Mucosa of descending colon (tissue), 3 donors: Measurements from ENCODE around the gene NTM. TPM values are rescaled to one million over a fixed set of nuclear protein-coding genes. Genes with fewer than 3 reads are reported as not detected.

Experiments used
- ATAC-seq: fragments of 200-7000 bp; cut with Tn5 transposase; one replicate; pipeline ENCODE4 v1.9.1; 2020; ENCODE audit warnings: mild to moderate bottlenecking, moderate library complexity
- DNase-seq, 3 donors: peaks; one replicate each; pipeline ENCODE4 v3.0.0-alpha.2; 2020
- H3K36me3 ChIP-seq: fragments of 200-600 bp; one replicate; pipeline ENCODE4 v1.8.0; 2021; ENCODE audit warnings: low read depth, mild to moderate bottlenecking
- H3K4me1 ChIP-seq: fragments of 200-600 bp; one replicate; pipeline ENCODE4 v1.8.0; 2021; ENCODE audit warnings: low read depth, mild to moderate bottlenecking
- H3K4me3 ChIP-seq: fragments of 200-600 bp; one replicate; pipeline ENCODE4 v1.8.0; 2021; ENCODE audit warnings: mild to moderate bottlenecking
- H3K9me3 ChIP-seq: fragments of 200-600 bp; one replicate; pipeline ENCODE4 v1.8.0; 2021; ENCODE audit warnings: mild to moderate bottlenecking
- intact Hi-C, 2 donors: fragments of 100-400 bp; cut with DNase I in 1 of 2; cut with micrococcal nuclease in 1 of 2; formaldehyde crosslinking; loops; one replicate each; pipeline versions ENCODE4 v1.11.0 to v1.11.1; 2022; cut with DNase I, micrococcal nuclease
- total RNA-seq, 3 donors: library from RNA; stranded (reverse); fragmentation: NEBNext Ultra II Directional in 2 of 3; extraction: Animal tissue kit (Norgen Biotek cat#: 25700) in 2 of 3; gene quantifications; one replicate each; pipeline versions ENCODE4 v1.2.1 to v1.2.4, GENCODE V29; 2021 to 2023
- TF ChIP-seq, protein P1 (sequence below): fragments of 200-600 bp; IDR thresholded peaks from one replicate; pipeline ENCODE4 v1.8.0; 2022; ENCODE audit warnings: antibody characterized with exemption, mild to moderate bottlenecking
- donor health status: DM: no; HTN: no; CAD: no; lungs with moderate emphysema.
- donor health status: DM: no; HTN: no; CAD: no.
- donor health status: DM: no; HTN: yes; CAD: no.

Gene NTM
- total RNA-seq, 3 donors from 2014 or later: 0.64 to 7.7 (median 1.2) TPM

- TF ChIP-seq, protein P1, sequence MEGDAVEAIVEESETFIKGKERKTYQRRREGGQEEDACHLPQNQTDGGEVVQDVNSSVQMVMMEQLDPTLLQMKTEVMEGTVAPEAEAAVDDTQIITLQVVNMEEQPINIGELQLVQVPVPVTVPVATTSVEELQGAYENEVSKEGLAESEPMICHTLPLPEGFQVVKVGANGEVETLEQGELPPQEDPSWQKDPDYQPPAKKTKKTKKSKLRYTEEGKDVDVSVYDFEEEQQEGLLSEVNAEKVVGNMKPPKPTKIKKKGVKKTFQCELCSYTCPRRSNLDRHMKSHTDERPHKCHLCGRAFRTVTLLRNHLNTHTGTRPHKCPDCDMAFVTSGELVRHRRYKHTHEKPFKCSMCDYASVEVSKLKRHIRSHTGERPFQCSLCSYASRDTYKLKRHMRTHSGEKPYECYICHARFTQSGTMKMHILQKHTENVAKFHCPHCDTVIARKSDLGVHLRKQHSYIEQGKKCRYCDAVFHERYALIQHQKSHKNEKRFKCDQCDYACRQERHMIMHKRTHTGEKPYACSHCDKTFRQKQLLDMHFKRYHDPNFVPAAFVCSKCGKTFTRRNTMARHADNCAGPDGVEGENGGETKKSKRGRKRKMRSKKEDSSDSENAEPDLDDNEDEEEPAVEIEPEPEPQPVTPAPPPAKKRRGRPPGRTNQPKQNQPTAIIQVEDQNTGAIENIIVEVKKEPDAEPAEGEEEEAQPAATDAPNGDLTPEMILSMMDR: no peak
- DNase-seq (no peak), ATAC-seq (no peak)
- Histone ChIP-seq H3K9me3 (no peaks in the 10 kb centered on the region), H3K4me3 (no peak overlapping the region), H3K4me1 (no peaks in the 10 kb centered on the region), H3K36me3 (no peaks in the 10 kb centered on the region)
- intact Hi-C loops: no loop called here
Measured at GRCh38 chr11:131854391-131854790, 484.0 kb downstream of the NTM start.

- no peaks in the 10 kb centered on the region for H3K36me3 ChIP-seq
- H3K9me3 ChIP-seq: no peaks in the 10 kb centered on the region
- H3K4me1 ChIP-seq: no peaks in the 10 kb centered on the region
- H3K4me3 ChIP-seq: no peak overlapping the region
- ATAC-seq: no peak
- TF ChIP-seq, protein P1: no peak
- intact Hi-C loops: no loop called here
- no peak for DNase-seq
Measured at GRCh38 chr11:131855320-131855719, 484.9 kb downstream of the NTM start.

DNA sequence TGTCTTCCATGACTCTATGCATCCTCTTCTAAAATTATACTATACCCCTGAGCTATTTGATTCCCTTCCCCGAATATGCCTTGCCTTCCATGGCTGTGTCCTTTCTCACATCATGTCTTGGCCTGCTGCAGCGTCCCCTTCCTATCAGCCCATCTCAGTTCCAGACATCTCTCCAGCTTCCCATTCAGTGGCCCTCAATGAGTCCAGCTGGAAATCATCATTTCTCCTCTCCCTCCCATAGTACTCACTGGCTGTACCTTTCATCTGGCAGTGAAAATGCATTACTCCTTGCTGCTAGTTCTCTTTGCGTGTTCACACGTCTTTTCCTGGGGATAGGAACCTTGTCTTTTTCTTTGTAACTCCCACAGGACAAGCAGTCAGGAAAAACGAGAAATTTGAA lies 486.8 kb downstream of the NTM start:
- DNase-seq (no peak), ATAC-seq (no peak)
- Histone ChIP-seq H3K4me1 (no peaks in the 10 kb centered on the region), H3K9me3 (no peaks in the 10 kb centered on the region), H3K4me3 (no peak overlapping the region), H3K36me3 (no peaks in the 10 kb centered on the region)
- intact Hi-C loops: no loop called here
- TF ChIP-seq, protein P1: no peak

DNA sequence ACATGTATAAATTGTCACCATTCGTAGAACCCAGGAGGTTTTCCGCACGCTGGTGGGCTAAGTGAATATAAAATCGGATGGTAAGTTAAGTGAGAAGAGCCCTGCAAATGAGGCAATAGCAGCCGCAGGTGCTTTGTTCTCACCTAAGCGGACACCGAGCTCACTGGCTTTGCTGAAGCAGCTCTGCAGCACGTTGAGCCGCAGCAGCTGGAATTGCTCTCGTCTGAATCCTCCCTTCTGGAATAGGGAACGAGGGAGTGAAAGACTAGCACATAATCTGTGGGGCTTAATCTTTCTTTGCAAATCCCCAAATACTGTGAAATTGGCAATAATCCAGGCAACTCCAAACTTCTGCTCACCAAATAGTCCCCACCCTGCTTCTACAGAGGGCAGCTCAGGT lies 488.1 kb downstream of the NTM start:
- intact Hi-C loops: no loop called here
- no peaks in the 10 kb centered on the region for H3K9me3 ChIP-seq
- TF ChIP-seq, protein P1: no peak
- H3K4me1 ChIP-seq: no peaks in the 10 kb centered on the region
- no peak for ATAC-seq
- H3K4me3 ChIP-seq: no peak overlapping the region
- no peaks in the 10 kb centered on the region for H3K36me3 ChIP-seq
- DNase-seq: no peak

GRCh38 chr11:131859538-131860210 lies 489.3 kb downstream of the NTM start:
- H3K4me1 ChIP-seq: no peaks in the 10 kb centered on the region
- TF ChIP-seq, protein P1: no peak
- intact Hi-C loops: loop anchor here in 1 of 2 donors (10.0 kb wide), 1 partner anchor 265 kb away; no protein-coding TSS in a partner anchor
- DNase-seq (no peak), ATAC-seq (no peak)
- no peaks in the 10 kb centered on the region for H3K36me3 ChIP-seq
- no peak overlapping the region for H3K4me3 ChIP-seq
- H3K9me3 ChIP-seq: no peaks in the 10 kb centered on the region
